IPS-18a (cell line): ENCODE results near the gene VWC2L.

ENCODE experiments used
- H3K27ac ChIP-seq: one replicate; pipeline ENCODE4 v1.5.1; 2013; ENCODE audit warnings: low read length
- H3K27me3 ChIP-seq: one replicate; pipeline ENCODE4 v1.6.1; 2013; ENCODE audit warnings: mild to moderate bottlenecking, low read length; ENCODE audit not compliant: control insufficient read depth, insufficient read depth
- H3K36me3 ChIP-seq: one replicate; pipeline ENCODE4 v1.6.1; 2013; ENCODE audit warnings: low read depth, low read length; ENCODE audit not compliant: control insufficient read depth
- H3K4me1 ChIP-seq: one replicate; pipeline ENCODE4 v1.6.1; 2013; ENCODE audit warnings: low read depth, low read length; ENCODE audit not compliant: control insufficient read depth
- H3K4me3 ChIP-seq: one replicate; pipeline ENCODE4 v1.5.1; 2013; ENCODE audit warnings: low read length
- H3K9ac ChIP-seq: one replicate; pipeline ENCODE4 v1.6.1; 2013; ENCODE audit warnings: mild to moderate bottlenecking, low read length, moderate library complexity
- H3K9me3 ChIP-seq: one replicate; pipeline ENCODE4 v1.6.1; 2013; ENCODE audit warnings: low read depth, low read length; ENCODE audit not compliant: control insufficient read depth

VWC2L gene

DNA sequence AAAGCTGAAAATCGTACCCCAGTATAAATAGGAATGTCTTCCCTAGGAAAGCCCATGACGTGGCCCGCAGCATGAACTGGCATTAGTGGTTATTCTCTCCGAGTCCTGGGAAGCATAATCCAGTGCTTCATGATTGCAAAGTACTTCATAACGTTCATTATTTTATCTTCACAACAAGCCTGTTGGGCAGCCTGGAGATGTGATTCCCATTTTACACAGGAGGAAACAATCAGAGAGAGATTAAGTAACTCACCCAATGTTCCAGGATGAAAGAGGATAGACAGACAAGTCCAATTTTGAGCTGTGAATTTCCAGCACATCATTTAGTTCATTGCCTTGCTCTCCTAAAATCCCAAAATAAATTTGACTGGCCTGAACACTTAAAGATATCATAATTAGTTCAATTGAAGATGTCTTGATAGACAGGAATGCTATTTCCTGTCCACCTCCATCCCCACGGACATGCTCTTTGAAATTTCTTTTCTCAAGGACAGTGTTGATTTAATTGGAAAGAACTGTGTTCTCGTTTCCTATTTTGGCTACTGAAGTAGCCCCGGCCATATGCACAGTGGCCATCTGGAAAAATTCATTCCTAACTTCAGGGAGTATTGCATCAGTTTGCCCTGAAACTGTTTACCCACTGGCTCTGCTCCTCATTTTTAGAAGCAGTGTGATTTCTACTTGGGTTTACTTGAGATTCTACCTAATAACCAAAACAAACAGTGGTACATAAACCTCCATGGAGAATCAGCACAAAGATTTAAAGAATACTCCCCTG is 93.9 kb downstream of the VWC2L start:
- H3K27me3 ChIP-seq = no peaks in the 10 kb centered on the region
- H3K4me3 ChIP-seq = no peak overlapping the region
- H3K4me1 ChIP-seq = no peaks in the 10 kb centered on the region
- no peaks in the 10 kb centered on the region for H3K36me3 ChIP-seq
- no peaks in the 10 kb centered on the region for H3K9me3 ChIP-seq
- H3K9ac ChIP-seq = no peak overlapping the region
- H3K27ac ChIP-seq = no peak overlapping the region

DNA sequence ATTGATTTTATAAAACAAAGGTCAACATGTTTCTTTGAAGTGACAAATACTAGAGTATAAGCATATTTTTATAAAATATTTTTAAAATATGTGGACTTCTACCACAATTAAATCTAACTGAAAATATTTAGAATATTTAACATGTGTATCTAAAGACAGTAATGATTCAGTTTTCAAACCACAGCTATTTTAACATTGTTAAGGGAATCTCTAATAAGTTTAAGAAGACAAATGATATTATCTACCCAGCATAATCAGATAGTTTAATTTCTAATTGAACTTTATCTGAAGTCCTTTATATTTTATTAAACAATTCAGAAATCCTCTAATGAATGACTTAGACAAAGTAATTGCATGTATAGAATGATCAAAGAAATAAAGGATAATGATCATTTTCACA is 96.2 kb downstream of the VWC2L start:
- H3K27me3 ChIP-seq = no peaks in the 10 kb centered on the region
- no peak overlapping the region for H3K27ac ChIP-seq
- H3K9me3 ChIP-seq = no peaks in the 10 kb centered on the region
- H3K9ac ChIP-seq = no peak overlapping the region
- no peaks in the 10 kb centered on the region for H3K4me1 ChIP-seq
- no peak overlapping the region for H3K4me3 ChIP-seq
- H3K36me3 ChIP-seq = no peaks in the 10 kb centered on the region

DNA sequence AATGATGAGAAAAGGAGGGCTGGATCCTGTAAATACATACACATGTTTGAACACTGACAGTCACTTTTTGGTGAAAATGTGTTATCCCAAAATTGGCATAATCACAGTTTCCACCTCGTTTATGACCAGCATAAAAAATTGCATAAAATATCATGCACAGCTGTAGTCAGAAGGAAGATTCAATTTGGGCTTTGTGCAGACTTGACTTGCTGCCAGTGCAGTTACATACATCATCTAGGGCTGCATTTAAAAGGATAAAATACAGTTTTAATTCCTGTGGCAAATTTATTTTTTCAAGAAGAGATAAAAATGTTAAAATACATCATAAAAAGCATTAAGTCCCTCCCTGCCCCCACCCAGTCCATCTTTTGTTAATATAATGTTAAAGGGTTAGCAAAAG is 103.8 kb downstream of the VWC2L start:
- Histone ChIP-seq H3K9ac (no peak overlapping the region), H3K9me3 (no peaks in the 10 kb centered on the region), H3K27ac (no peak overlapping the region), H3K36me3 (no peaks in the 10 kb centered on the region), H3K4me1 (no peaks in the 10 kb centered on the region), H3K27me3 (no peaks in the 10 kb centered on the region), H3K4me3 (no peak overlapping the region)

DNA sequence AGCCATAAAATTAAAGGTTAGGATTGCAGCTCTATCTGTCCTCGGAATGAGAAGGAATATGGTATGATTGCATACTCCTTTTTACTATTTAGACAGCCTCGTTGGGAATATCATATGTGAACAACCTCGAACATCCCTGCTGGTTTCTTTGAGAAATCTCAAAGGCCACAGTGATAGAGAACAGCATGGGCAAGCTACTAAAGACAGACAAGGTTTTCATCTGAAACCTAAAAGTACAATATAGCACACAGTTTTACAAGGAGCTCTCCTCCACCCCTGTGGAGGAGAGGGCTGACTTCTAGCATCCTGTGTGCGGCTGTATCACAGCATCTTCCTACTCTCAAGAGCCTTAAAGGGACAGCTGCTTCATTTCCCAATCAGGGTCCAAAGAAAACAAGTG is 104.3 kb downstream of the VWC2L start:
- no peaks in the 10 kb centered on the region for H3K9me3 ChIP-seq
- H3K9ac ChIP-seq = no peak overlapping the region
- no peaks in the 10 kb centered on the region for H3K27me3 ChIP-seq
- H3K4me3 ChIP-seq = no peak overlapping the region
- no peaks in the 10 kb centered on the region for H3K36me3 ChIP-seq
- H3K27ac ChIP-seq = no peak overlapping the region
- H3K4me1 ChIP-seq = no peaks in the 10 kb centered on the region

DNA sequence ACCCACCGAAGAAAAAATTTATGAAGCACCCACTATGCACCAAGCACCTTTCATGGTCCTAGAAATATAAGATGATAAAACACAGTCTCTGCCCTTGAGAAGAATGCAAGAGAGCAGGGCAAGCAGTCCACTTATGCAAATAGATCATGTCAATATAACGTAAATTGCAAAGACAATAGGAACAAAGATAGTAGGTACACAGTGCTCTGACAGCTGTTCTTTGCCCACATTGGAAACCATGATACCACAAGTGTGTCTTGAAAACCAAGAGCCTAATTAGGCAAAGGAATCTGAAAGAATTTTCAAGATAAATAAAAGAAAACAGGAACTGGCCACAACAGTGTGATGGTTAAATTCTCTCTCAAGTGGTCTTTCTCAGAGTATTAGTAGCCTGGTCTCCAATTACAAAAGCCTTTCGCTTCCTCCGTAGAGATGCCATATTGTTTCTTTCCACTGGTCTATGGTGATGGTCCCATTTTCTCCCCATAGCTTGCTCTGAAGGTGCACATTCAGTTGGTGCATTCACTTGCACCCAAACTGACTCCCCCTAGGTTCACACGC is 108.5 kb downstream of the VWC2L start:
- Histone ChIP-seq H3K27me3 (no peaks in the 10 kb centered on the region), H3K27ac (no peak overlapping the region), H3K9ac (no peak overlapping the region), H3K4me3 (no peak overlapping the region), H3K36me3 (no peaks in the 10 kb centered on the region), H3K9me3 (no peaks in the 10 kb centered on the region), H3K4me1 (no peaks in the 10 kb centered on the region)

DNA sequence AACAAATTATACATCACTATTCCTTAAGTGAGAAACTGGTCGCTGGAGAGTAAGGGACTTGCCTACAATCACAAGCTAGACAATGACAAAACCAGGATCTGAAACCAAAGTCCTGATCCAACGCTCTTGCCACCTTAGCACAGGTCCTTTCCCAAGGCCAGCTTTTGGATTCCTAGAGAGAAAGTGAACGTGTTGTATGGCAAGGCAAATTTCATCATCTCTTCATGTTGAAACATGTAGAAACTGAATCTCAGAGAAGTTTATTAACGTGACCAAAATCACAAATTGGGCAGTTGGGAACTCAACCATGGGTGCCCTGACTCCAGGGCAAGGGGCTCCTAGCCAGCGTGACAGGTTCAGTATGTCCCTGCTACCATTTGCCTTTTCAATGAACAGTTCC is 118.2 kb downstream of the VWC2L start:
- no peak overlapping the region for H3K4me3 ChIP-seq
- H3K27me3 ChIP-seq = no peaks in the 10 kb centered on the region
- no peak overlapping the region for H3K9ac ChIP-seq
- H3K36me3 ChIP-seq = no peaks in the 10 kb centered on the region
- H3K4me1 ChIP-seq = no peaks in the 10 kb centered on the region
- no peak overlapping the region for H3K27ac ChIP-seq
- H3K9me3 ChIP-seq = no peaks in the 10 kb centered on the region

DNA sequence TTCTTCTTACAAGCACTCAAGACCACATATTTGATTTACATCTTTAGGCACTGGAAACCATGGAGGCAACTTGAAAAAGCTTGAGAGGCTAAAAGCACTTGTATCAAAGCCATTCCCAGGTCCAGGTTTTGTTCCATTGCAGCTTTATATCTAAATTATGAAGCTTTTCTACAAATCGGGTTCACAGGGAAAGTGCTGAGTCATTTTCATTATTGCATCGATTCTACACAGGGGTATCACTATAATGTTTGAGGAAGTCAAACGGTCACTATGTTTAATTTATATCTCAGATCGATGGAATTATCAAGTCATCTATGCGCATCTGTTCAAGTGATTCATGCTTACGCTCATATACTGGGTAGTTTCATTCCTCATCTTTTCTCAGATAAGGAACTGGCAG is 118.7 kb downstream of the VWC2L start:
- no peaks in the 10 kb centered on the region for H3K36me3 ChIP-seq
- no peaks in the 10 kb centered on the region for H3K27me3 ChIP-seq
- H3K4me3 ChIP-seq = no peak overlapping the region
- no peak overlapping the region for H3K9ac ChIP-seq
- no peaks in the 10 kb centered on the region for H3K9me3 ChIP-seq
- H3K27ac ChIP-seq = no peak overlapping the region
- H3K4me1 ChIP-seq = no peaks in the 10 kb centered on the region

DNA sequence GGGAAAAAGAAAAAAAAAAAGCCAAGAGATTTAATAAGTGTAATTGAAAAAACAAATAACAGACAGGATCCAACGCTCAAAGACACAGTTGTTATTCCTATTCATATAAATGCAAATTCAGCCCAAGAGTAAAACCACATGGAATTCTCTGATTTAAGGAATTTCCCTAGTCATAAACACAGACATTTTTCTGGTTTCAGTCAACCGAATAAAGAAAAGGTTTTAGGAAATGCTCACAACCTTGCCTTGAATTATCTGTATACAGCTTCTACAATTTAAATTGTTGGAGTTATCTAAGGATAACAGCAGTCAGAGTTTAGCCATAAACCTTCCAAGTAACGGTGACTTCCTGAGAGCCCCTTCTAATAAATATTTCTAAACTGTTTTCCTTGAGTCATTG is 122.7 kb downstream of the VWC2L start:
- Histone ChIP-seq H3K9me3 (no peaks in the 10 kb centered on the region), H3K4me1 (no peaks in the 10 kb centered on the region), H3K36me3 (no peaks in the 10 kb centered on the region), H3K27ac (no peak overlapping the region), H3K4me3 (no peak overlapping the region), H3K9ac (no peak overlapping the region), H3K27me3 (no peaks in the 10 kb centered on the region)

DNA sequence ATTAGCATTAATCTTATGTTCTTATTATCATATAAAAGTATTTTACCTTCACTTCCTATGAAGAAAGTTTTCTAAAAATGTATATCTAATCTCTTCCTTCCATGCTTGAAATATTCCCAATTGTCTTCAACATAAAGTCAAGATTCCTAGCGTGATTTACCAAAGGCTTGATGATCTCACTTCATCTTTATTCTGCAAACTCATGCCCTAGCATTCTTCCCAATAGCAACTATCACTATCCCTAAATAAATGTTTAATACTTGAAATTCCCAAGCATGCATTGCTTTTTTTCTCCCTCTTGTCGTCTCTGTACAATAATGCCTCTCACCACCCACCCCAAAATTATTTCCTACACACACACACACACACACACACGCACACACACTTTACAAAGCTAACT is 125.8 kb downstream of the VWC2L start:
- Histone ChIP-seq H3K27me3 (no peaks in the 10 kb centered on the region), H3K4me3 (no peak overlapping the region), H3K27ac (no peak overlapping the region), H3K9ac (no peak overlapping the region), H3K4me1 (no peaks in the 10 kb centered on the region), H3K9me3 (no peaks in the 10 kb centered on the region), H3K36me3 (no peaks in the 10 kb centered on the region)

DNA sequence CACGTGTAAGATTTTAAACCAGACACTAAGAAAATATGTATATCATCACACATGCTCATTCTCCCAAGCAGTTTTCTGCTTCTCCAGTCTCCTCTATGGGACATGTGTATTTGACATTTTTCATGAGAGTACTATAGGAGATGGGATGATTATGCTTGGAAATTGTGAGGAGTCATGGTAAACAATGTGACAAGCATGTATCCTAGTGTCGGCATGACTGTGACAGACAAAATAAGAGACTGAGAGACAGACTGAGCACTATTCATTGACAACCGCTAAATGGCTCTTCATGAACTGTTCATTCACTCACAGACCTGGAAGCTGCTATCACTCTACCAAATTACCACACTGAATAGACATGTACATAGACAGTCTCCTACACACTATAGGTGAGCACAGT is 127.1 kb downstream of the VWC2L start:
- Histone ChIP-seq H3K9ac (no peak overlapping the region), H3K9me3 (no peaks in the 10 kb centered on the region), H3K4me3 (no peak overlapping the region), H3K27ac (no peak overlapping the region), H3K4me1 (no peaks in the 10 kb centered on the region), H3K27me3 (no peaks in the 10 kb centered on the region), H3K36me3 (no peaks in the 10 kb centered on the region)

DNA sequence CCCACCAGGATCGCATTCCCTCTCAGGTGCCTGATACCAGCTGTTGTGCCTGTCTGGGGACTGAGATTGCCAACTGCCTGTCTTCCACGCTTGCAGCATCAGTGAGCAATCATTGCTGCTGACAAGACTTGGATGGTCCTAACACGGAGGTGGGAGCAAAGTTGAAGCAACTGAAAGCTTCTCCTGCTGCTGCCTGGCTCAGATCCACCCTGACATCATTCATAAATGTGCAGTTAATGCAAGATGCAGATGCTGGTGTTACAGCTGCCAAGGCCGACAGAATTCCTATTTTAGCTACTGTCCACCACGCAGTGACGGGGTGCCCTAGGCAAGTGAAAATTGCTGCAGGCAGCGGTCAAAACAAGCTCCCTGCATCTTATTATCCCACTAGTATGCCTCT is 131.4 kb downstream of the VWC2L start:
- Histone ChIP-seq H3K4me1 (no peaks in the 10 kb centered on the region), H3K9me3 (no peaks in the 10 kb centered on the region), H3K4me3 (no peak overlapping the region), H3K36me3 (no peaks in the 10 kb centered on the region), H3K9ac (no peak overlapping the region), H3K27ac (no peak overlapping the region), H3K27me3 (no peaks in the 10 kb centered on the region)

DNA sequence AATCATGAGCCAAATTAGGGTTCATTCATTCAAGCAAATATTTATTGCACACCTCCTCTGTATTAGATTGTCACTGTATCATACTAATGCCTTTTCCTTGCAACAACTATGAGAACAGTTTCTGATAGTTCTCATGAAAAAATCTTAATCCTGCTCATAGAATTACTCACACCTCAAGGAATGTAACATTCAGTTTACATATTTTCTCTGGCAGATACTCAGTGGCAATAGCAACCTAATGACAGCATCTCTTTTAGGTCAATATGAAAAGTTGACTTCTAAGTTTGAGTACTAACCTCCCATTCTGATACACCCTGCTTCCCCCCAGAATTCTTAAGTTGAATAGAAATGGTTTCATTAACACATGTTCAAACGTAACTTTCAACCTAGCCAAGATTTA is 132.0 kb downstream of the VWC2L start:
- Histone ChIP-seq H3K4me3 (no peak overlapping the region), H3K27ac (no peak overlapping the region), H3K9me3 (no peaks in the 10 kb centered on the region), H3K27me3 (no peaks in the 10 kb centered on the region), H3K36me3 (no peaks in the 10 kb centered on the region), H3K4me1 (no peaks in the 10 kb centered on the region), H3K9ac (no peak overlapping the region)
